HG02642 (cell line): ENCODE data around the gene DGKD.

ENCODE experiments used
- ATAC-seq: cut with Tn5 transposase; IDR thresholded peaks from one replicate; pipeline ENCODE4 v1.9.1; 2021; ENCODE audit warnings: mild to moderate bottlenecking; ENCODE audit not compliant: unreplicated experiment, poor library complexity

DGKD gene

GRCh38 chr2:233455491-233455890 is 101.2 kb downstream of the DGKD start:
- no peak for ATAC-seq

GRCh38 chr2:233456111-233456510 is 101.8 kb downstream of the DGKD start:
- ATAC-seq: no peak

- ATAC-seq: no peak
Observed at GRCh38 chr2:233456934-233457333, 102.6 kb downstream of the DGKD start.

- no peak for ATAC-seq
Observed at GRCh38 chr2:233457356-233457755, 103.1 kb downstream of the DGKD start.

GRCh38 chr2:233458031-233458610 is 103.8 kb downstream of the DGKD start:
- ATAC-seq: no peak

- no peak for ATAC-seq
Observed at GRCh38 chr2:233458826-233459225, 104.5 kb downstream of the DGKD start.

GRCh38 chr2:233459426-233459825 is 105.1 kb downstream of the DGKD start:
- no peak for ATAC-seq

GRCh38 chr2:233460726-233461441 is 106.6 kb downstream of the DGKD start:
- no peak for ATAC-seq

- no peak for ATAC-seq
Observed at GRCh38 chr2:233461481-233461891, 107.2 kb downstream of the DGKD start.

GRCh38 chr2:233462202-233462785 is 108.0 kb downstream of the DGKD start:
- no peak for ATAC-seq

- ATAC-seq: no peak
Observed at GRCh38 chr2:233462826-233463470, 108.7 kb downstream of the DGKD start.

- no peak for ATAC-seq
Observed at GRCh38 chr2:233463586-233463985, 109.3 kb downstream of the DGKD start.

- ATAC-seq: no peak
Observed at GRCh38 chr2:233464056-233464455, 109.8 kb downstream of the DGKD start.

GRCh38 chr2:233464531-233465240 is 110.4 kb downstream of the DGKD start:
- no peak for ATAC-seq

GRCh38 chr2:233466991-233467603 is 112.8 kb downstream of the DGKD start:
- ATAC-seq: no peak

- ATAC-seq: no peak
Observed at GRCh38 chr2:233468047-233468740, 113.9 kb downstream of the DGKD start.

GRCh38 chr2:233468741-233469110 is 114.4 kb downstream of the DGKD start:
- ATAC-seq: no peak

GRCh38 chr2:233469261-233470010 is 115.1 kb downstream of the DGKD start:
- ATAC-seq: no peak
